WTC11 (cell line): ENCODE data around the gene ITPR1. TPM values are rescaled to one million over a fixed set of nuclear protein-coding genes. Genes with fewer than 3 reads are reported as not detected.

Experiments used
- ATAC-seq: fragments of 200-7000 bp; cut with Tn5 transposase; 2 replicates; pipeline ENCODE4 v1.10.0; 2021; ENCODE audit warnings: mild to moderate bottlenecking, moderate library complexity
- CTCF ChIA-PET: fragments of 300-600 bp; sonication (Branson Sonifier 250); formaldehyde crosslinking; loops from one replicate; lab custom pipeline; 2021; ENCODE audit warnings: antibody characterized with exemption; lab: Charles Lee
- POLR2A ChIA-PET: fragments of 350-600 bp; sonication (Branson Sonifier 250); formaldehyde crosslinking; loops from one replicate; lab custom pipeline; 2021; ENCODE audit warnings: antibody characterized with exemption; lab: Charles Lee
- DNase-seq: peaks from one replicate; pipeline ENCODE4 v3.0.0; 2021; ENCODE audit warnings: low spot score
- H3K27ac Mint-ChIP-seq: 2 replicates; pipeline ENCODE4 v1.8.0; 2021; ENCODE audit warnings: mixed read lengths
- H3K27me3 Mint-ChIP-seq: 2 replicates; pipeline ENCODE4 v1.8.0; 2021; ENCODE audit warnings: low read depth, mild to moderate bottlenecking, moderate library complexity, mixed read lengths
- H3K36me3 Mint-ChIP-seq: 2 replicates; pipeline ENCODE4 v1.8.0; 2021; ENCODE audit warnings: mixed read lengths
- H3K4me1 Mint-ChIP-seq: 2 replicates; pipeline ENCODE4 v1.8.0; 2022; ENCODE audit warnings: mixed read lengths
- H3K4me3 Mint-ChIP-seq: 2 replicates; pipeline ENCODE4 v1.8.0; 2021; ENCODE audit warnings: mild to moderate bottlenecking, moderate library complexity, mixed read lengths
- H3K9me3 Mint-ChIP-seq: 2 replicates; pipeline ENCODE4 v1.8.0; 2021; ENCODE audit warnings: mixed read lengths
- ATF1 ChIP-seq: sonication (generic); formaldehyde crosslinking; IDR thresholded peaks from 2 replicates; pipeline ENCODE4 v1.8.1; 2023; ENCODE audit warnings: mild to moderate bottlenecking, moderate library complexity, missing genetic modification reagents
- HMGA2 ChIP-seq: fragments of 250-450 bp; sonication (Bioruptor Pico); IDR thresholded peaks from 2 replicates; pipeline ENCODE4 v1.4.0; 2021; ENCODE audit warnings: mild to moderate bottlenecking, moderate library complexity
- IRF2 ChIP-seq: sonication (generic); formaldehyde crosslinking; IDR thresholded peaks from 2 replicates; pipeline ENCODE4 v1.8.0; 2022; ENCODE audit warnings: low read depth, missing genetic modification reagents, borderline replicate concordance
- OVOL2 ChIP-seq: fragments of 250-450 bp; sonication (Bioruptor Pico); IDR thresholded peaks from 2 replicates; pipeline ENCODE4 v1.9.0; 2021; ENCODE audit warnings: mild to moderate bottlenecking, borderline replicate concordance
- SOX15 ChIP-seq: fragments of 250-450 bp; sonication (Bioruptor Pico); IDR thresholded peaks from 2 replicates; pipeline ENCODE4 v1.9.0; 2021; ENCODE audit warnings: mild to moderate bottlenecking
- ZNF219 ChIP-seq: sonication (generic); formaldehyde crosslinking; IDR thresholded peaks from 2 replicates; pipeline ENCODE4 v1.8.0; 2023; ENCODE audit warnings: missing genetic modification reagents, mild to moderate bottlenecking, borderline replicate concordance
- ZNF423 ChIP-seq: fragments of 250-450 bp; sonication (Bioruptor Pico); IDR thresholded peaks from 2 replicates; pipeline ENCODE4 v2.1.2; 2022; ENCODE audit warnings: mild to moderate bottlenecking, moderate library complexity
- total RNA-seq: library from RNA; stranded (reverse); gene quantifications from 3 replicates; pipeline ENCODE4 v1.2.3, GENCODE V29; 2021
- TF ChIP-seq, protein P1 (sequence below): sonication (generic); formaldehyde crosslinking; IDR thresholded peaks from 2 replicates; pipeline ENCODE4 v1.8.1; 2023; ENCODE audit warnings: mild to moderate bottlenecking, moderate library complexity, missing genetic modification reagents
- TF ChIP-seq, protein P2 (sequence below): sonication (generic); formaldehyde crosslinking; conservative IDR thresholded peaks from 2 replicates; pipeline ENCODE4 v1.8.1; 2022; ENCODE audit warnings: mild to moderate bottlenecking, missing genetic modification reagents
- TF ChIP-seq, protein P3 (sequence below): fragments of 250-450 bp; sonication (Bioruptor Pico); IDR thresholded peaks from 2 replicates; pipeline ENCODE4 v1.8.0; 2021; ENCODE audit warnings: mild to moderate bottlenecking
- TF ChIP-seq, protein P4 (sequence below): sonication (generic); formaldehyde crosslinking; IDR thresholded peaks from 2 replicates; pipeline ENCODE4 v1.8.1; 2023; ENCODE audit warnings: mild to moderate bottlenecking, missing genetic modification reagents, moderate library complexity
- TF ChIP-seq, protein P5 (sequence below): fragments of 250-450 bp; sonication (Bioruptor Pico); IDR thresholded peaks from 2 replicates; pipeline ENCODE4 v1.9.0; 2021; ENCODE audit warnings: mild to moderate bottlenecking

ITPR1 gene
- total RNA-seq, 1 experiment from 2014 or later: 11.8 TPM

DNA sequence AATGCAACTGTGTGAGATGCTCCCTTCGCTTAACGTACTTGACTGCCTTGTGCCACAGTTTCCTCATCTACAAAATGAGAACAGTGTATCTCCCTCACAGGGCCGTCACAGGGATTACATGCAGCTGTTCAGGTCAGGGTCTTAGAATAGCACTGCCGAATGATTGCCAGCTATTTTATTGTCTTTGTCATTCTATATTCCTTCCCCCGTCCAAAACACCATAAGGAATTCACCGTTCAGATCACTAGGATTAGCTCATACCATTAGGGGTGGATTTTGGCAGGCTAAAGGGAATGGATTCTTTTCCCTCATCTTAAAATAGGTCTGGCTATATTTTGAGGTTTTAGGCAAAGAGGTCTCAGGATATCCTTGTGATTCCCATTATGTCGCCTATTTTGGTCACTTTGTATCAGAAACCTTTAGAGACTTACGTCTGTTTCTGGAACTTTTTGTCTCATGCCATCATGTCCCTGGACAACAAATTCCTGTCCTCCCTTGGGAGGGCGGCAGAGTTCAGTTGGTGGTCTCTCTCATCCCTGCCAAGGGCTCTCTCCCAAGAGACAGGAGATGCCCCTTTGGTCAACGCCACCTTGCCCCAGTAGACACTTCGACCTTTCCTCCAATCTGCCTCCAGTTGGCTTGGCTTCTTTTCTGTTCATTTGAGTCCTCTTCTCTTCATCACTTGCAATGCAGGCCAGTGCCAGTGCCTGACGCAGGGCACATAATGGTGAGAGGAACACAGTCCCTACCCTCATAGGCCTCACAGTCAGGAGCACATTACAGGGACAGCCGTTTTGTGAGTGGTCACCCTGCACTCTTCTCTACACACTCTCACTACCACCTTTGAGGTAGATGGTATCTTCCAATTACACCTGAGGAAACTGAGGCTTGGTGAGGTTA lies 314.5 kb downstream of the ITPR1 start:
- H3K36me3 Mint-ChIP-seq: no peaks in the 10 kb centered on the region
- DNase-seq (no peak), ATAC-seq (no peak)
- no peaks in the 10 kb centered on the region for H3K9me3 Mint-ChIP-seq
- ChIA-PET POLR2A (no interaction called here), CTCF (no interaction called here)
- H3K27ac Mint-ChIP-seq: no peak overlapping the region
- H3K27me3 Mint-ChIP-seq: no peaks in the 10 kb centered on the region
- no peak overlapping the region for H3K4me3 Mint-ChIP-seq
- H3K4me1 Mint-ChIP-seq: no peaks in the 10 kb centered on the region
- TF ChIP-seq ATF1 (CRISPR knock-in tag) (no peak), SOX15 (no peak)
- TF ChIP-seq, protein P1, sequence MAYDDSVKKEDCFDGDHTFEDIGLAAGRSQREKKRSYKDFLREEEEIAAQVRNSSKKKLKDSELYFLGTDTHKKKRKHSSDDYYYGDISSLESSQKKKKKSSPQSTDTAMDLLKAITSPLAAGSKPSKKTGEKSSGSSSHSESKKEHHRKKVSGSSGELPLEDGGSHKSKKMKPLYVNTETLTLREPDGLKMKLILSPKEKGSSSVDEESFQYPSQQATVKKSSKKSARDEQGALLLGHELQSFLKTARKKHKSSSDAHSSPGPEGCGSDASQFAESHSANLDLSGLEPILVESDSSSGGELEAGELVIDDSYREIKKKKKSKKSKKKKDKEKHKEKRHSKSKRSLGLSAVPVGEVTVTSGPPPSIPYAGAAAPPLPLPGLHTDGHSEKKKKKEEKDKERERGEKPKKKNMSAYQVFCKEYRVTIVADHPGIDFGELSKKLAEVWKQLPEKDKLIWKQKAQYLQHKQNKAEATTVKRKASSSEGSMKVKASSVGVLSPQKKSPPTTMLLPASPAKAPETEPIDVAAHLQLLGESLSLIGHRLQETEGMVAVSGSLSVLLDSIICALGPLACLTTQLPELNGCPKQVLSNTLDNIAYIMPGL (CRISPR knock-in tag): no peak
- TF ChIP-seq, protein P2, sequence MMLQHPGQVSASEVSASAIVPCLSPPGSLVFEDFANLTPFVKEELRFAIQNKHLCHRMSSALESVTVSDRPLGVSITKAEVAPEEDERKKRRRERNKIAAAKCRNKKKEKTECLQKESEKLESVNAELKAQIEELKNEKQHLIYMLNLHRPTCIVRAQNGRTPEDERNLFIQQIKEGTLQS (CRISPR knock-in tag): no peak
- TF ChIP-seq, all 79 proteins: peak for 0

DNA sequence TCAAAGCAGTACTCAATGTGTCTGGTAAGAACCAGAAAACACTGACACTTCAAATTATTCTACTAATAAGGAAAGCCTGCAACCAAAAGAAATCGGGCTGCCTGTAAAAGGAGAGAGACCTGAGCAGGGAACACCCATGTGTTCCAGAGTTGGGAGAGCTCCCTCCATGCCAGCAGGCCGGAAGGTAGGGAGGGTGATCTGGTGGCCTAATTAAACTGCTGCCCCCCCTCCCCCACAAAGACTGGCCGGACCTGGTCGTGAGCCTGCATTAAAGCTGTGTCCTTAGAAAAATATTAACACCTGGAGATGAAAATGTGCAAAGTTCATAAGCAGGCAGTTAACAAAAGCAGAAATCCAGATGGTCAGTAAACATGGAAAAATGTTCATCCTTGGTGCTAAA lies 315.5 kb downstream of the ITPR1 start:
- ATAC-seq (no peak), DNase-seq (no peak)
- TF ChIP-seq OVOL2 (CRISPR knock-in tag) (no peak), IRF2 (CRISPR knock-in tag) (no peak), ZNF423 (CRISPR knock-in tag) (no peak)
- TF ChIP-seq, protein P2 (CRISPR knock-in tag): no peak
- TF ChIP-seq, protein P1 (CRISPR knock-in tag): no peak
- TF ChIP-seq, all 79 proteins: peak for 0
- Mint-ChIP-seq H3K27me3 (no peaks in the 10 kb centered on the region; the same call in 1 of the 2 replicates), H3K4me1 (no peaks in the 10 kb centered on the region), H3K4me3 (no peak overlapping the region), H3K36me3 (no peaks in the 10 kb centered on the region), H3K27ac (no peak overlapping the region), H3K9me3 (no peaks in the 10 kb centered on the region)
- ChIA-PET POLR2A (no interaction called here), CTCF (interaction anchor here (1.9 kb wide), 1 partner anchor 97 kb away, joined by 5 read pairs; no protein-coding TSS in a partner anchor)

DNA sequence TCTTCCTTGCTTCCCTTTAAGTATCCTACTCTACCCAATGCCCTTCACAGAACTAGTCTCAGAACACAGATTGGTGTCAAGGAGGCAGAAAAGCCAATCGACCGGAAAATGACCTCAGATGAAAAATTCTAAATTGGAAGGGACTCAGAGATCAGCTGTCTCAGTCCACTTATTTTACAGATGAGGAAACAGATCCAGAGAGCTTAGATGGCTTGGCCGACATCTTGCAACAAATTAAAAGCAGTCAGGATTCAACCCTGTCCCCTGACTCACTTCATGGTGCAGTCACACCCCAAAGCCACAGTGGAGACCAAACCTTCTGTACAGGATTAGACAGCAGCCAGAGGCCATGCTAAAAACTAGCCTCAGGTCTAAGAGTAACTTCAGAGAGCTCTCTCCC lies 316.8 kb downstream of the ITPR1 start:
- no peak for DNase-seq
- Mint-ChIP-seq H3K4me3 (no peak overlapping the region), H3K27me3 (no peaks in the 10 kb centered on the region; the same call in 1 of the 2 replicates), H3K27ac (no peak overlapping the region), H3K36me3 (peaks cover 4% of the 10 kb centered on the region; the same call in 1 of the 2 replicates), H3K9me3 (no peaks in the 10 kb centered on the region), H3K4me1 (peaks cover 3% of the 10 kb centered on the region)
- TF ChIP-seq SOX15 (no peak), ZNF219 (no peak)
- TF ChIP-seq, protein P3, sequence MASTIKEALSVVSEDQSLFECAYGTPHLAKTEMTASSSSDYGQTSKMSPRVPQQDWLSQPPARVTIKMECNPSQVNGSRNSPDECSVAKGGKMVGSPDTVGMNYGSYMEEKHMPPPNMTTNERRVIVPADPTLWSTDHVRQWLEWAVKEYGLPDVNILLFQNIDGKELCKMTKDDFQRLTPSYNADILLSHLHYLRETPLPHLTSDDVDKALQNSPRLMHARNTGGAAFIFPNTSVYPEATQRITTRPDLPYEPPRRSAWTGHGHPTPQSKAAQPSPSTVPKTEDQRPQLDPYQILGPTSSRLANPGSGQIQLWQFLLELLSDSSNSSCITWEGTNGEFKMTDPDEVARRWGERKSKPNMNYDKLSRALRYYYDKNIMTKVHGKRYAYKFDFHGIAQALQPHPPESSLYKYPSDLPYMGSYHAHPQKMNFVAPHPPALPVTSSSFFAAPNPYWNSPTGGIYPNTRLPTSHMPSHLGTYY (CRISPR knock-in tag): no peak
- CTCF ChIA-PET: interaction anchor here (0.8 to 1.9 kb wide), 2 partner anchors 90 to 98 kb away, joined by 3 to 5 read pairs; no protein-coding TSS in a partner anchor
- no peak for ATAC-seq
- POLR2A ChIA-PET: no interaction called here

DNA sequence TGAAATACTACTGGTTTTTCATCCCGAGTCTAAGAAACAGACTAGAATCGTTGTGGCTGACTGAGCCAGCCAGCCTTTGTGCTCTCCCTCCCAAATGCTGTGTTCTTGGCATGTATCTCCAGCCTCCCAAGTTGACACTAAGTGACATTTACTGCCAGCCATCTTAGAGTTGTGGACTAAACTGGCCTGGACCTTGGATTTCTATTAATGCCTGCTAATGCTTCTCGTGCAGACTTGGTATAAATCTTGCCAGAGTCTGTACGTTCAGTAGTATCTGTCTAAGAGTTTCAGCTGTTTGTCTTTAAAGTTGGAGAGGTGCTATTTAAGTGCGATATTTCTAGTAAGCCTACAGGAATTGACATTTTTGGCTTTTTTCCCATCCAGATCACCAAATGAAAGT lies 319.4 kb downstream of the ITPR1 start:
- no peak for DNase-seq
- peaks cover 3% of the 10 kb centered on the region for H3K4me1 Mint-ChIP-seq
- peaks cover 16% of the 10 kb centered on the region for H3K9me3 Mint-ChIP-seq
- TF ChIP-seq, protein P4, sequence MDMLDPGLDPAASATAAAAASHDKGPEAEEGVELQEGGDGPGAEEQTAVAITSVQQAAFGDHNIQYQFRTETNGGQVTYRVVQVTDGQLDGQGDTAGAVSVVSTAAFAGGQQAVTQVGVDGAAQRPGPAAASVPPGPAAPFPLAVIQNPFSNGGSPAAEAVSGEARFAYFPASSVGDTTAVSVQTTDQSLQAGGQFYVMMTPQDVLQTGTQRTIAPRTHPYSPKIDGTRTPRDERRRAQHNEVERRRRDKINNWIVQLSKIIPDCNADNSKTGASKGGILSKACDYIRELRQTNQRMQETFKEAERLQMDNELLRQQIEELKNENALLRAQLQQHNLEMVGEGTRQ (CRISPR knock-in tag): no peak
- TF ChIP-seq, protein P5, sequence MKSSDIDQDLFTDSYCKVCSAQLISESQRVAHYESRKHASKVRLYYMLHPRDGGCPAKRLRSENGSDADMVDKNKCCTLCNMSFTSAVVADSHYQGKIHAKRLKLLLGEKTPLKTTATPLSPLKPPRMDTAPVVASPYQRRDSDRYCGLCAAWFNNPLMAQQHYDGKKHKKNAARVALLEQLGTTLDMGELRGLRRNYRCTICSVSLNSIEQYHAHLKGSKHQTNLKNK: no peak
- no peak for TF ChIP-seq HMGA2 (CRISPR knock-in tag)
- ChIA-PET POLR2A (no interaction called here), CTCF (no interaction called here)
- no peak for ATAC-seq
- no peak overlapping the region for H3K27ac Mint-ChIP-seq
- H3K4me3 Mint-ChIP-seq: no peak overlapping the region
- H3K27me3 Mint-ChIP-seq: no peaks in the 10 kb centered on the region; the same call in 1 of the 2 replicates
- peaks cover 22% of the 10 kb centered on the region for H3K36me3 Mint-ChIP-seq
